Stimulated activated CD8-positive, alpha-beta memory T cell treated with anti-CD3 and anti-CD28 coated beads, Interleukin-7, amount 100 ng/mL, for 48 hours (primary cell): ENCODE results near the gene ABLIM3.

ENCODE experiments used
- DNase-seq, 2 donors: peaks; one replicate each; pipeline ENCODE4 v3.0.0-alpha.2; 2020; ENCODE audit warnings: low read depth in 1 of 2; ENCODE audit errors: extremely low read depth in 1 of 2

The ABLIM3 gene

GRCh38 chr5:149274939-149275338 is 133.6 kb downstream of the ABLIM3 start:
- DNase-seq = no peak

- DNase-seq = no peak
Observed at GRCh38 chr5:149277801-149278200, 136.5 kb downstream of the ABLIM3 start.

DNA sequence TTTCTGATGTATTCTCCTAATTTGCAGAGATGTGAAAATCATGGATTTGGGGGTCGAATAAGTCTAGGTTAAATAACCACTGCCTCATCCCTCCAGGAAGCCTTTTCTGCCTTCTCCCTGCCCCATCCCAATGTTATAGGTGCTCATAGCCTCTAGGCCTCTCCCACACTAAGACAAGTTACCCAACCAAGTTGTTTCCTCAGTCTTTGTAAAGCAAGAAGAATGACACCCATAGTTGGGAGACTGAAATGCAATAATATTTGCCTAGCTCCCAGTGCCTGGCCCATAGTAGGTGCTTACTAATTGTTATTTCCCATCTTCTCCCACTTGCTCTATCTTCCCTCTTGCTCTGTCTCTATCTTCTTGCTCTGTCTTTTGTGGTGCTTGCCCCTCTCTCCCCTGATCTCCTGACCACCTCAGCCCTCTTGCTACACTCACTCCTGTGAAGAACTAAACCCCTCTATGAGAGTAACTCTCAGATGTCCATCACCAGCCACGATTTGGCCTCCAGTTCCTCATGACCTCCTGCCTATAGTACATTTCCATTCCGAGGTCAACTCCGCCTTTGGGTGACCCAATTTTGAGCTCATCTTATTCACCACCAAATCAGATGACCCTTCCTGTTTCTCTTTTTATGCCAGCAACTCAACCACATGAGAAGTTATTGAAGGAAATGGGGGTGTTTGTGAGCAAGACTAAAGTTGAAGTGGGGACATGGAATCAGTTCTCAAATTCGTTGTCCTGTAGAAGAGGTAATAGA is 137.3 kb downstream of the ABLIM3 start:
- no peak for DNase-seq

GRCh38 chr5:149279661-149280060 is 138.4 kb downstream of the ABLIM3 start:
- DNase-seq = no peak

- no peak for DNase-seq
Observed at GRCh38 chr5:149280124-149280523, 138.8 kb downstream of the ABLIM3 start.

DNA sequence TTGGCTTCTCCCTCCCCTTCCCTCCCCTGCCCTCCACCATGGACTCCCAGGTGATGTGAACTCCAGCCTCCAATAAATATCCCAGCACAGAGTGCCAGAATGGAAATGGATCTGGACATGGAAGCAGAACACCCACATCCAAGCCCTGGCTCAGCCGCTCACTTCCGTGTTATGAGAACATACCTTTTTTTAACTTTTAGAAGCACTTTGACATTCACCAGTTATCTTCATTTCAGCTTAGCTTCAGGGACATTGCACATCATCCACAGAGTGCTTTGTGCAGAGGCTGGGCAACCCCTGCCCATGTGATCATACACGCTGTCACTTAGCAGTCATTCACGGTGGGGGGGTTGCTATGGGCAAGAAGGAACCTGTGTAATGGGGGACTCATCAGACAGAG is 139.5 kb downstream of the ABLIM3 start:
- no peak for DNase-seq

- no peak for DNase-seq
Observed at GRCh38 chr5:149282027-149282965, 141.0 kb downstream of the ABLIM3 start.

DNA sequence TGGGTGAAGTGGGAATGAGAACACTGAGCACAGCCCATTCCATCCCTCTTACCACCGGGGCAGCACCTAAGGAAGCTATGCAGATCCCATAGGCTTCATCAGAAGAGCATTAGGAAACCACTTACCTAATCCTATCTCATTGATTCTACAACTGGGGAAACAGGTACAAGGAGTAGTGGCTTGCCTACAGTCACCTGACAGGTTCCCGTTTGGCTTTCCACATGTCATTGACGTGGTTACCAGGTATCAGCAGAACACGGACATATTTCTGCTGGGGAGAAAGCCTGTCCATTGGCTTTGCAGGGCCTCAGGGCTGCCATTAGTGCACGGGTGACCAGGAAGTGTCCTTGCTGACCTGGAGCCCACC is 141.7 kb downstream of the ABLIM3 start:
- no peak for DNase-seq

- DNase-seq = no peak
Observed at GRCh38 chr5:149283626-149284480, 142.6 kb downstream of the ABLIM3 start.

GRCh38 chr5:149284501-149284900 is 143.2 kb downstream of the ABLIM3 start:
- no peak for DNase-seq

DNA sequence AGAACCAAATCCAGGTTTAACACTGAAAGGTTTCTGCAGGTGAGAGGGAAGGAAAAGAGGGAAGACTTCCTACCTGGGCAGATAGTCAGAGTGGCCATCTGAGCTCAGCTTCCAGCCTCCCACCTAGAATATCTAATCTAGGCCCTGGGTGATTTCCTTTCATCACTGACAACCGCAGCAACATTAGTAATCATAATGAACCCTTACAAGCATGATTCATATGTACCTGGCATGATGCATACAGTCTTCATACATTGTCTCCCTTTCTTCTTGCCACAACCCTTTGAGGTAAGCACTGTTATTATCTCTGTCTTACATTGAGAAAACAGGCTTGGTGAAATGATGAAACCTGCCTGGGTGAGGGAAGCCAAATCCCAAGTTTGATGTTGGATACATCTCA is 143.9 kb downstream of the ABLIM3 start:
- DNase-seq = no peak

DNA sequence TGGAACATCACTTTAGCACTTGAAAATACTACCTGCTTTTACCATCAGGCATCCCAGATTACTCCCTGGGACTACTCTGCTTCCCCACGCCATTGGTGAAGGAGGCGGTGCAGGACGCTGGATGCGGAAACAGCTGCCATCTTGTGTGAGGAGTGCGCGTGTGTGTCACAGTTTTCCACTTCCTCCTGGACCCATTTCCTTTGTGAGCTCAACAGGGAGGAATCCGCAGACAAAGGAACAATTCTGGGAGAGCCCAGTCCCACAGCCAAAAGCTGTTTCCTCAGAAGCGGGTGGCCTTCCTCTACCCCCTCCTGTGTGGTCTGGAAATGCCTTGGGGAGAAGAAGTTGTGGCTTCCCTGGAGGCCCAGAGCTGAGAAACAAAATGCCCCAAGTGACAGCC is 147.1 kb downstream of the ABLIM3 start:
- DNase-seq = no peak

- DNase-seq = no peak
Observed at GRCh38 chr5:149289301-149289700, 148.0 kb downstream of the ABLIM3 start.

GRCh38 chr5:149294872-149295829 is 153.9 kb downstream of the ABLIM3 start:
- DNase-seq = no peak

- no peak for DNase-seq
Observed at GRCh38 chr5:149297340-149298025, 156.2 kb downstream of the ABLIM3 start.

GRCh38 chr5:149298163-149298562 is 156.9 kb downstream of the ABLIM3 start:
- DNase-seq = no peak

- DNase-seq = no peak
Observed at GRCh38 chr5:149298842-149299404, 157.6 kb downstream of the ABLIM3 start.

DNA sequence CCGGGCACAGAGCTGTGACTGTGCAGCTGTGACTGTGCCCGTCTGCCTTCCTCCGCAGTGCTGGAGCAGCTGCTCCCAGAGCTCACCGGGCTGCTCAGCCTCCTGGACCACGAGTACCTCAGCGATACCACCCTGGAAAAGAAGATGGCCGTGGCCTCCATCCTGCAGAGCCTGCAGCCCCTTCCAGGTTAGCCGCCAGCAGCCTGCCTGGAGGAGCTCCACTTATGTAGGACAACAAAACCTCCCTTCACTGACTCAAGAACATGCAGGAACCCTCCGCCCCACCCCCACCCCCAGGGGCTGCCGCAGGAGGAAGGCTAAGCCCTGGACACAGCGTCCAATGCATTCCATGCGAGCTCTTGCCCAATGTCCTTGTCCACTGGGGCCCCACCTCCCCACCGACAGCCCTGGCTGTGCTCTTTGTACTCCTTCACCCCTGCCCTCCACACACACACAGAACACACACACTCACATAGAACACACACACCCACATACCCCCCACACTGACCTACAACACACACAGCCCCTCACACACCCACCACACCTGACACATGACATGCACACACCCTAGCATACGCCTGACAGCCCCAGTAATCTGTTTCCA is 158.3 kb downstream of the ABLIM3 start:
- DNase-seq = no peak

DNA sequence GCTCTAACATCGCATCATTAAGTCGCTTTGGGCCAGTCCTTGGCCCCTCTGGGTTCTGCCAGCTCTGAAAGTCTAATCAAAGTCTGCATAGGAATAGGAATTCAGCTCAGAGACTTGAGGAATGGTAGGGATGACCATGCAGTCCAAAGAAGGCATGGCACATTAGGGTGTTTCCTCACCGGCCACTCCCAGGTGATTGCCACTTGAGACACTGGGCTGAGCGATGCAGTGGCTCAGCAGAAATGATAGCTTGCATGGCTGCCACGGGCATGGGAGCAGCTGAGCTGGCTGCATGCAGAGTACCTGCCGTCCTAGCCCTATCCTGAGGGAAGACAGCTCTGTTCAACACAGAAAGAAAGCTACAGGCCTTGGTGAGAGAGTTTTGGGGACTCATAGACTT is 159.1 kb downstream of the ABLIM3 start:
- DNase-seq = no peak
